Suprapubic skin (tissue), 4 donors: Measurements from ENCODE around the gene RAP1GDS1.

Experiments
- EP300 ChIP-seq: sonication (generic); formaldehyde crosslinking; IDR thresholded peaks from one replicate; pipeline ENCODE4 v1.6.1; 2017; ENCODE audit warnings: antibody characterized with exemption
- POLR2A ChIP-seq, 2 donors: fragments of 450-650 bp; IDR thresholded peaks; one replicate each; pipeline ENCODE4 v1.6.1; 2017; ENCODE audit warnings: antibody characterized with exemption in 2 of 2, mild to moderate bottlenecking in 2 of 2, moderate library complexity in 2 of 2
- POLR2AphosphoS5 ChIP-seq, 3 donors: sonication (generic); formaldehyde crosslinking; IDR thresholded peaks; one replicate each; pipeline ENCODE4 v1.6.1; 2017; ENCODE audit warnings: antibody characterized with exemption in 3 of 3
- TF ChIP-seq, protein P1 (sequence below), 2 donors: fragments of 200-600 bp in 1 of 2; fragments of 450-650 bp in 1 of 2; sonication (generic) in 1 of 2; IDR thresholded peaks; one replicate each; pipeline ENCODE4 v1.5.1; 2016 to 2019; ENCODE audit warnings: antibody characterized with exemption in 2 of 2, mild to moderate bottlenecking in 1 of 2, moderate library complexity in 1 of 2

DNA sequence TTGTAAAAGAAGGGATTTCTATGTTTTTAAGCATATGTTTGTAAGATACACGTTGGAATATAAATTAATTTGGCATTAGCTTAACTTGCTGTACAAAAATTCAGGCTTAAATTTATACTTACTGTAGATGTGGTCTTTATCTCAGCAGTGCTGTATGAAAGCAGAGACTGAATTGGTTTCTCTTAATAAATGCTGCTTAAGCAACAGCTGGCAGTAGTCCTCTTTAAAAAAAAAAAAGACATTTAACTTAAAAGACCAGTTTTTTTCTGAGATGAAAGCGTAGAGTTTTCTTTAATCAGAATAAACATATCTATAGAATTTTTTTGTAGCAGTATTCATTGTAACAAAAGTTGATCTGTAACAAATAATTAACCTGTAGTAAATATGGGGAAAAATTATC, 124.6 kb downstream of the RAP1GDS1 start:
- TF ChIP-seq, protein P1, sequence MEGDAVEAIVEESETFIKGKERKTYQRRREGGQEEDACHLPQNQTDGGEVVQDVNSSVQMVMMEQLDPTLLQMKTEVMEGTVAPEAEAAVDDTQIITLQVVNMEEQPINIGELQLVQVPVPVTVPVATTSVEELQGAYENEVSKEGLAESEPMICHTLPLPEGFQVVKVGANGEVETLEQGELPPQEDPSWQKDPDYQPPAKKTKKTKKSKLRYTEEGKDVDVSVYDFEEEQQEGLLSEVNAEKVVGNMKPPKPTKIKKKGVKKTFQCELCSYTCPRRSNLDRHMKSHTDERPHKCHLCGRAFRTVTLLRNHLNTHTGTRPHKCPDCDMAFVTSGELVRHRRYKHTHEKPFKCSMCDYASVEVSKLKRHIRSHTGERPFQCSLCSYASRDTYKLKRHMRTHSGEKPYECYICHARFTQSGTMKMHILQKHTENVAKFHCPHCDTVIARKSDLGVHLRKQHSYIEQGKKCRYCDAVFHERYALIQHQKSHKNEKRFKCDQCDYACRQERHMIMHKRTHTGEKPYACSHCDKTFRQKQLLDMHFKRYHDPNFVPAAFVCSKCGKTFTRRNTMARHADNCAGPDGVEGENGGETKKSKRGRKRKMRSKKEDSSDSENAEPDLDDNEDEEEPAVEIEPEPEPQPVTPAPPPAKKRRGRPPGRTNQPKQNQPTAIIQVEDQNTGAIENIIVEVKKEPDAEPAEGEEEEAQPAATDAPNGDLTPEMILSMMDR (IDR thresholded peaks at IDR 0.05) = no peak
- no peak for TF ChIP-seq POLR2A (IDR thresholded peaks at IDR 0.05)
- no peak for TF ChIP-seq POLR2AphosphoS5 (IDR thresholded peaks at IDR 0.05)
- no peak for TF ChIP-seq EP300
